ENCODE results near the gene CAP2. TPM values are rescaled to one million over a fixed set of nuclear protein-coding genes. Genes with fewer than 3 reads are reported as not detected.

CAP2 gene
- total and polyA plus RNA-seq, 12 donors = 1.3 to 21.9 (median 11.9) TPM

DNA sequence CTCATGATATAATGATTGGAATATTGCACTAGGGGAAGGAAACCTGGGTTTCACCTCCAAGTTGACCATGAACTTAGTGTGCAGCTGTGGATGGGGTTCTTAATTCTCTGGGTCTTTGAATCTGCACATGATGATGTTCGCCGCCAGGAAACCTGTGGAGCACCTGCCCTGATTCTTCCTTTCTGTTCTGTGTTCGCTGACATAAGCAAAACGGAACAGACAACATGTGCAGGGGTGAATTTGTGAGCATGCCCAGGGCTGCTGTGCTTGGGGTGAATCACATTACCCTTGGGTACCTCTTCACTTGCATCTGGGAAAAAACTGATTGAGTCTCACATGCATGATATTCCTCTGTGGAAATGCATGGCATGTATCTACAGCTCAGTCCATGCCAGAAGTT lies 48.8 kb downstream of the CAP2 start:
- TF ChIP-seq, protein P1, sequence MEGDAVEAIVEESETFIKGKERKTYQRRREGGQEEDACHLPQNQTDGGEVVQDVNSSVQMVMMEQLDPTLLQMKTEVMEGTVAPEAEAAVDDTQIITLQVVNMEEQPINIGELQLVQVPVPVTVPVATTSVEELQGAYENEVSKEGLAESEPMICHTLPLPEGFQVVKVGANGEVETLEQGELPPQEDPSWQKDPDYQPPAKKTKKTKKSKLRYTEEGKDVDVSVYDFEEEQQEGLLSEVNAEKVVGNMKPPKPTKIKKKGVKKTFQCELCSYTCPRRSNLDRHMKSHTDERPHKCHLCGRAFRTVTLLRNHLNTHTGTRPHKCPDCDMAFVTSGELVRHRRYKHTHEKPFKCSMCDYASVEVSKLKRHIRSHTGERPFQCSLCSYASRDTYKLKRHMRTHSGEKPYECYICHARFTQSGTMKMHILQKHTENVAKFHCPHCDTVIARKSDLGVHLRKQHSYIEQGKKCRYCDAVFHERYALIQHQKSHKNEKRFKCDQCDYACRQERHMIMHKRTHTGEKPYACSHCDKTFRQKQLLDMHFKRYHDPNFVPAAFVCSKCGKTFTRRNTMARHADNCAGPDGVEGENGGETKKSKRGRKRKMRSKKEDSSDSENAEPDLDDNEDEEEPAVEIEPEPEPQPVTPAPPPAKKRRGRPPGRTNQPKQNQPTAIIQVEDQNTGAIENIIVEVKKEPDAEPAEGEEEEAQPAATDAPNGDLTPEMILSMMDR (IDR thresholded peaks at IDR 0.05) = no peak
- no peak for TF ChIP-seq POLR2A (IDR thresholded peaks at IDR 0.05)
- H3K27me3 ChIP-seq = no peaks in the 10 kb centered on the region
- DNase-seq = no peak
- no peak overlapping the region for H3K27ac ChIP-seq
- no peaks in the 10 kb centered on the region for H3K36me3 ChIP-seq (replicated peaks in 1 of 2)
- no peaks in the 10 kb centered on the region for H3K9me3 ChIP-seq (replicated peaks in 1 of 3)
- H3K4me3 ChIP-seq = no peak overlapping the region
- 76 to 100% (median 88%) methylated on average over 4 of the region's 4 CpGs for WGBS, 4 donors
- no peaks in the 10 kb centered on the region for H3K4me1 ChIP-seq (replicated peaks in 1 of 2)
- intact Hi-C loops (cut with DNase I) = no loop called here

GRCh38 chr6:17446713-17447112 lies 53.3 kb downstream of the CAP2 start:
- no peaks in the 10 kb centered on the region for H3K36me3 ChIP-seq (replicated peaks in 1 of 2)
- intact Hi-C loops (cut with DNase I) = no loop called here
- WGBS, 4 donors = 76 to 90% (median 83%) methylated on average over 2 of the region's 2 CpGs

GRCh38 chr6:17448165-17448564 lies 54.8 kb downstream of the CAP2 start:
- WGBS, 4 donors = 90 to 100% (median 92%) methylated on average over 1 of the region's 1 CpG
- TF ChIP-seq, protein P1 (IDR thresholded peaks at IDR 0.05) = no peak
- TF ChIP-seq POLR2A (IDR thresholded peaks at IDR 0.05) = no peak
- intact Hi-C loops (cut with DNase I) = no loop called here
- no peaks in the 10 kb centered on the region for H3K27me3 ChIP-seq
- H3K36me3 ChIP-seq (replicated peaks in 1 of 2) = no peaks in the 10 kb centered on the region
- H3K27ac ChIP-seq = no peak overlapping the region
- no peaks in the 10 kb centered on the region for H3K4me1 ChIP-seq (replicated peaks in 1 of 2)
- no peak for DNase-seq
- H3K4me3 ChIP-seq = no peak overlapping the region
- no peaks in the 10 kb centered on the region for H3K9me3 ChIP-seq (replicated peaks in 1 of 3)

More at GRCh38 chr6:17446713-17447112, 53.3 kb downstream of the CAP2 start:
- TF ChIP-seq, protein P1 (IDR thresholded peaks at IDR 0.05) = no peak
- no peak for TF ChIP-seq POLR2A (IDR thresholded peaks at IDR 0.05)
- Histone ChIP-seq H3K4me3 (no peak overlapping the region), H3K4me1 (replicated peaks in 1 of 2) (no peaks in the 10 kb centered on the region), H3K9me3 (replicated peaks in 1 of 3) (no peaks in the 10 kb centered on the region), H3K27ac (no peak overlapping the region), H3K27me3 (no peaks in the 10 kb centered on the region)
- no peak for DNase-seq

DNA sequence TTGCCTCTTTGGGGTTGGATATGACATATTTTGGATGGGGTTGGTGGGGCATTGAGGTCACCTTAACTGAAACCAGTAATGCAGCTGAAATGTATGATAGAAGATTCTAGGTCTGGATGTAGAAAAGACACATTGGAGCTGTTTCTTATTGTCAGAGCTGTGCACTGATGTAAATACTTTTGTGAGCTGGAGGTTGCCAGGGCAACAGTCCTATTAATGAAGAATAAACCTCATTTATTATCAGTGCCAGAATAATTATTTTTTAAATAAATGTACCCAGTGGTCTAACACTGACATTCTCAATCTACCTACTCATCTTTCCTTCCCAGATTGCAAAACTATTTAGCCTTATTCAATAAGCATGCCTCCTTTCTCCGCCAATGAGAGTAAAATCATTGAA lies 57.0 kb downstream of the CAP2 start:
- intact Hi-C loops (cut with DNase I) = no loop called here
- Histone ChIP-seq H3K36me3 (replicated peaks in 1 of 2) (no peaks in the 10 kb centered on the region), H3K27me3 (no peaks in the 10 kb centered on the region), H3K4me1 (replicated peaks in 1 of 2) (no peaks in the 10 kb centered on the region), H3K9me3 (replicated peaks in 1 of 3) (no peaks in the 10 kb centered on the region), H3K4me3 (no peak overlapping the region), H3K27ac (no peak overlapping the region)
- 88 to 96% (median 95%) methylated on average over 1 of the region's 1 CpG for WGBS, 4 donors
- no peak for DNase-seq
- TF ChIP-seq POLR2A (IDR thresholded peaks at IDR 0.05) = no peak
- TF ChIP-seq, protein P1 (IDR thresholded peaks at IDR 0.05) = no peak
